GM21723 (cell line): ENCODE data around the gene CEP43.

Experiments used
- ATAC-seq: cut with Tn5 transposase; IDR thresholded peaks from one replicate; pipeline ENCODE4 v1.9.1; 2021; ENCODE audit warnings: mild to moderate bottlenecking, moderate library complexity; ENCODE audit not compliant: unreplicated experiment

Gene CEP43

DNA sequence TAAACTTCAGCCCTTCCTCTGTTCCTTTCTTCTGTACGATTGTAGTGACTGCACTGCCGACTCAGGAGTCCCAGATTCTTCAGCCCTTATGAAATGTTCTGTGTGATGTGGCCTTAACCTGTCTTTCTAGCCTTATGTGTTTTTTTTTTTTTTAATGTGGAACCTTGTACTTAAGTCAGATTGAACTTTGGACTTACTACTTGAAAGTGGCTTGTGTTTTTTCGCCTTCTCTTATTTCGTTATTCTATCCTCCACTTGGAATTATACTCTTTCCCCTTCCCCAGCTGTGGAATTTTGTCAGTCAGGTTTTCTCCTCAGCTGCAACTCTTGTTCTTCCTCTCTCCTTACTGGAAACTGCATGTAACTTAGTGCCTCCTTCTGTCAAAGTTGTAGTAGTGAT is 8.8 kb downstream of the CEP43 start:
- ATAC-seq, result no peak

DNA sequence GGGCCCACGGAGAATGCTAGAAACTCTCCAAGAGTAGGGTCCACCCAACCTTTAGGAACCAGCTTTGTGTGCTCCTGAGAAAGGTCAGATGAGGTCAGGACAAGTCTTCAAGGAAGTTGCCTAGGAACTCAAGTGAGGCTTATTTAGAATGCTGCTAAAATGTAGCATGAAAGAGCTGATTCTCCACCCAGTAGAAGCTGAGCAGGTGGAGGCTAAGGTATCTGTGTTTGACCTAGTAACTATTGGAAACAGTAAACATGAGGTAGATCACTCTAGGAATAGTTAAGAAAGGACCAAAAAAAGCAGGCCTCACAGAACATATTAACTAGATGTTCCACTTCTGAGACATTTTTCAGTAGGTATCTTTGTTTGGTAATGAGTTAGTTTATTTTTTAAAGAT is 13.9 kb downstream of the CEP43 start:
- no peak for ATAC-seq

DNA sequence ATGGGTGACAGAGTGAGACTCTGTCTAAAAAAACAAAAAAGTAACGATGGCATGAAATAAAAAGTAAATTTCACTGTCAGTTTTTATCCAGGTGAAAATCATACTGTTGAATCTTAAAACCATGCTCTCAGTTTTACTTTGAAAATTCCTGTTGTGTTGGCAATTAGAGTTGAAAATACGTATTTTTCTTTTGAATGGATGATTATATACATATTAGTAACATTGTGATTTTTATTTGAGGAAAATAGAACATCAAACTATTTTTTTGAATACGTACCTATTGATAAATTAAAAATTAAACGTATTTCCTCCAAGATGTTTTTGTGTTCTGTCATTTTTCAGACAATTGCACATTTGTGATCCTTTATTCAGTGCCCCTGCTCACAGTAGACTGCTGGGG is 14.7 kb downstream of the CEP43 start:
- ATAC-seq, result no peak

DNA sequence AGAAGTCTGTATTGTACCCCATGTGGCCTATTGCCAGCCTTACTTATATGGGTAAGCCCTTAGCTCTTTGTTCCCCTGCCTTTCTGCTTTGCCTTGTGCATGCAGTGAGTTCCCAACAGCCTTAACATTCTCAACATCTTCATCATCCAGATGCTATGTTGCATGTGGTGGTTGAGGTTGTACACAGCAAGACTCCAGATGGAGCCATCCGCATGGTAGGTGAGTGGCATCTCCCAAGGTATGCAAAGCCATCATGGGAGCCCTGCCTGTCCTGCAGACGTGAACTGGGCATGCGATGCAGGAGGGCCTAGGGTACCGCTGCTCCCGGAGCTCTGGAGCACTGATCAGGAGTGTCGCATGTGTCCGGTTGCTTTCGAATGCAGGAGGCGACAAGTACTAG is 16.1 kb downstream of the CEP43 start:
- ATAC-seq, result no peak

DNA sequence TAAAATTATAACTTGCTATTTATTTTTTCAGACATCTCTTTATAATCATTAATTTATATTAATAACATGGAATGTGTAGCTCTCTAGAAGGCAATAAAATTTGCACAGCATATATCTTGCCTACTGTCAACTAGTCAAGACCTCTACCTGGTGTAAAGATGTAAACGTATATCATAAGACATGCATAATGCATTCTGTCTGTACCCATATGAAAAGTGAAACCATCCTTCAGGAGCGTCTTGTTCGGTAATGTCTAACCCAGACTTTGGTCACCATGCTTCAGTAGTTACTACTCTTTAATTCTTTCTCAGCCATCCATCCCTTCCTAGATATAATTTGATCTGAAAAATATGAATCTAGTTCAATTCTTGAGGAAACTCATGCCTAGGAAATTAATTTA is 21.0 kb downstream of the CEP43 start:
- ATAC-seq, result peak; percentile 87

DNA sequence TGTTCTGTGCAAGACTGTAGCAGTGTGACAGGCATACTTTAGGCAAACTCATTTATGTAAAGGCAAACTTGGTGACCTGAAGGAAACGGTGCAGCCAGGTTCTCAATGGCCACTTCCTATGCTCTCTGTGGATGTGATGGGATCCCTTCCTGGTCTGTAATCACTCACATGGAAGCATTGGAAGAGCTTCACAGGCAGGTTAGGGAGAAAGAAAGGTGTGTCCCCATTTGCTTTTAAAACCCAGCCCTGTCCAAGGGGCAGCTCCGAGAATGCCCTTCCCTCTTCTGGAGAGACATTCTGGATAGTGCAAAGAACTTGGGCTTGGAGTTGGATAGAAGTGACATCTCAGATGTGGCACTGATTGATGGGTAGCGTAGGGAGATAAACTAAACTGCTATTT is 28.1 kb downstream of the CEP43 start:
- no peak for ATAC-seq

DNA sequence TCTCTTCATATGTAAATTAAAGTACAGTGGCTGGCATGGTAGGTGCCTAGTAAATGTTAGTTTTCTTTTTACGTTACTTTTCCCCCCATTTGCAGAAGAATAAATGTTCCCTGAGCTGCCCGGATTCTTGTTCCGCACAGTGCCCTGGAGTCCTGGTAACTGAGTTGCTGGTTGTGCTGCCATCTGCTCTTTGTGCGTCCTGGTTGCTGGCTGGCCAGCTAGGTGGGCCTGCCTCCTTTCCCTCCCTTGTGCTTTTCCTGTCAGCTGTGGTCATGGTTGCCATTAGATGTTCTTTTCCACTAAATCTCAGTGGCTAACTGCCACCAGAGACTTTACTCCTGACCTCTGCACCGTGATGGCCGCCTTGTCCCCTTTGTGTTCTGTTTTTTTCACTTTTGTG is 28.6 kb downstream of the CEP43 start:
- no peak for ATAC-seq

DNA sequence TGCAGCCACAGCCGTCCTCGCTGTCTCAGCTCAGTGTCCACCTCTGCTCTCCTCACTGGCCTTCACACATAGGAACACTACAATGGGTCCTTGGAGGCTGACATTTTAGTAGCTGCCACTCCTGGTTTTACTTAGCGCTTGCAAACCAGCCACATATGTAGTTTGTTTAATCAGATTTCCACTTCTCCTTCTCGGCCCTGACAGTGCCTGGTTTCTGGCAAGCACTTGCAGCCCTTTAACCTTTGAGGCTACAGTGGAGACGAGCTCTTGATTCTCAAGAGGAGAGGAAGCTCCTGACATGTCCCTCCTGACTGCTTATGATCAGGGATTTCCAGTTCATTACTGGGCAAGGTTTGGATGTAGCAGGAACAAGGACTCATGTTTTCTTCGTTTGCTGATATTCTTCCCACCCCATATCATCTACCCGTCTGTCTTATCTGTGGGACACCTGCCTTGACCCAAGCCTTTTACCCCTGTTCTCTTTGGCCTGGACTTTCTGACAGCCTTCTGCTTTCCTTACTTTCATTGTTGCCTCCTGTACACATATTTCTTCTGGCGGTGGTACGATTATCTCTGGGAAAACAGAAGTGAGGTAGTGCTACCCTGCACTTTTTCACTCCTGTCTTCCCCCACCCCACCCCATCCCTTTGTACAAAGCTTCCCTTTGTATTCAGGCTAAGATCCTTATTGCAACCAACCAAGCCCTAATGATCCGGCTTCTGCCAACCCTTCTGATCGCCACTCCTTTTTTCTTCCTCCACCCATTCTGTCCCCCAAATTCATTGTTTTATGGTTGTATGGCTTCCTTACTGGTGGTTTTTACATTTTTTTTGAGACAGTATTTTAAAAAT is 31.2 kb downstream of the CEP43 start:
- ATAC-seq, result no peak

DNA sequence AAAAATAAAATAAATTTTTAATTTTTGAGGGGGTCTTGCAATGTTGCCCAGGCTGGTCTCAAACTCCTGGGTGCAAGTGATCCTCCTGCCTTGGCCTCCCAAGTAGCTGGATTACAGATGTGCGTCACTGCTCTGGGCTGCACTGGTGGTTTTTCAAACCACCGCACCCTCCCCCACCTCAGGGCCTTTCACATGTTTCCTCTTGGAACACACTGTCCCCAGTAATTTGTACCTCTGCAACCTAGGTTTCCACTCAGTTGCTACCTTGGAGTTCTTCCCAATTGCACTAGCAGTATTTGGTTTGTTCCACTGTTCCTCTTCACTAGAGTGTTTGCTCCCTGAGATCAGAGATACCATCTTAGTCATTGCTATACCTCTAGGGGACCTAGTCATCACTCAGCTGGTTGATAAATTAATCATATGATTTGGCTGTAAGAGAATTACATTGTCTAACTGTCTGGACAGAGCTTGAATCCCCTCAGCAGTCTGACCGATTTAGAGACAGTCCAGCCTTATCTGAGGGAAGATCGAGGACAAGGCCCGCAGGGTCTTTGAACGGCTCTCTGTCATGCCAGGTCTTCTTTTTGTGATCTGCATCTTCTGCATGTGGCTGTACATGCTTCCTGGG is 32.0 kb downstream of the CEP43 start:
- no peak for ATAC-seq

DNA sequence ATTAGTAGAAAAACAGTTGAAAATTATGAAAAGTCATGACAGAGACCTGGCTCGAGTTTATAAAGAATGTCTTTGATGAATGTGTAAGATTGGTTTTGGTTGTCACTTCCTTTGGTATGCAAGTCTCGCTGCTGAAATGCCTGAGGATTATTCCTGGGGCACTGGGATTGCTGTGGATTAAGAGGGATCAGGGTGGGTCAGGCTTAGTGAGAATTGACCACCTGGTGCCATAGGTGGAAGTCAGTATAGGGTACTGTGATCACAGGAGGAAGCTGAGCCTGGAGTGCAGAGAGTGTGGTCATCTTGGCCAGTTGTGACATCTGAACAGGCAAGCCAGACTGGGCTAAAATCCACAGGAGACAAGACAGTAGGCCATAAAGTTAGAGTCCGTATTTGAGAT is 34.9 kb downstream of the CEP43 start:
- no peak for ATAC-seq

DNA sequence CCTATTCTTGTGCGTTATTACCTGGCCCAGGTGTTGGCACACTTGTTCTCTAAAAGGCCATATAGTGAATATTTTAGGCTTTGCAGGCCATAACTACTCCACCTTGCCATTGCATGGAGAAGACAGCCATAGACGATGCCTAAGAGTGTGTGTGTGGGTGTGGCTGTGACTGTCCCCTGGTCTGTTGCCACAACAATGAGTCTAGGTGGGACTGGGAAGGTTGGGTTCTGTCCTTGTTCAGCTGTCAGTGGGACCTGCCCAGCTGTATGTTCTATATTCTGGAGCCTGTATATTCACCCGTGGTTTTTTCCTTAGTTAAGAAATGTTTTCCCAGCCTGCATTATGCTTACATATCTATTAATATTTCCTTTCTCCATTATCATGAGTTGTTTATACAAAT is 38.6 kb downstream of the CEP43 start:
- no peak for ATAC-seq

DNA sequence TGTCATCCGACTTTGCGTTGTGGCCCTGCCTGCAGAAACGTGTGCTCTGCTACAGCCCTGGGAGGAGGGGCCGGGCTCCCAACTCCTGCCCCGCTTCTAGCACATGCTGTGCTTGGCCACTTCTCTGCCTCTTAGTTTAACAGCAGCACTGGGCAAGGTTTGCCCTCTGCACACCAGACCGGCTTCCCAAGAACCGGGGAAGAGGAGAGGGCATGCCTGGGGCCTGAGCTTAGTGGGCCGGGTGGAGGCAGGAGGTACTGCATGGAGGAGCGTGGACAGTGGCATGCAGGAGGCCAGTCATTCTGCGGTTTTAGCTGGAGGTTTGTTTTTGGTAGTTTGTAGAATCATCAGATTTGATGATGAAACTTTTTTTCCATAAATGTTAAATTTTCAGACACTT is 45.5 kb downstream of the CEP43 start:
- ATAC-seq, result no peak

DNA sequence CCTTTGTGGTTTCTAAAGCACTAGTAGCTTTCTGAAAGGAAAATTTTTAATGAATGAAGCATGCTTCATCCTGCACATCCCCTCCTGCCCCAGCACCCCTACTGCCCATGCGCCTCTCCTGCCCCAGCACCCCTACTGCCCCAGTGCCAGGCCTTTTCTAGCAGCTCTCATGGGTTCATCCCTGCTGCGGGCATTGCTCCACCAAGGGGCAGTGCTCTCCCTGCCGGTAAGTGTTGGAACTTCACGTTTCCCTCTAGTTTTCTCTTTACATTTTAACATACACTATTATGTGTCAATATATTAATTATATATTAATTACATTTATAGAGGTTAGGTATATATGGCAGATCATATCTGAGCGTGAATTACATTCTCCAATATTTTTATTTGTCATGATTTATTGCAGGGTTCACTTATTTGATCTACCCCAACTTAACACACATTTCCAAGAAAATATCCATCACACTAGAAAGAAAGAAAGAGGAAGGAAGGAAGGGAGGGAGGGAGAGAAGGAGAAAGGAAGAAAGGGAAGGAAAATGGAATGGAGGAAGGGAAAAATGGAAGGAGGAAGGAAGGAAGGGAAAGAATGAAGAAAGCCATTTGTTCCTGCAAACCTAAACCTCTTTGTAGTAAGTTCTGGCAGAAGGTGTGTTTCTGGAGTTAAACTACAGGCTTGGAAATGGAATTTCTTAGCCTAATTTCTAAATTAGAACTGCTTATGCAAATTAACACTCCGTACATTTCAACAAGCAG is 46.8 kb downstream of the CEP43 start:
- ATAC-seq, result no peak

DNA sequence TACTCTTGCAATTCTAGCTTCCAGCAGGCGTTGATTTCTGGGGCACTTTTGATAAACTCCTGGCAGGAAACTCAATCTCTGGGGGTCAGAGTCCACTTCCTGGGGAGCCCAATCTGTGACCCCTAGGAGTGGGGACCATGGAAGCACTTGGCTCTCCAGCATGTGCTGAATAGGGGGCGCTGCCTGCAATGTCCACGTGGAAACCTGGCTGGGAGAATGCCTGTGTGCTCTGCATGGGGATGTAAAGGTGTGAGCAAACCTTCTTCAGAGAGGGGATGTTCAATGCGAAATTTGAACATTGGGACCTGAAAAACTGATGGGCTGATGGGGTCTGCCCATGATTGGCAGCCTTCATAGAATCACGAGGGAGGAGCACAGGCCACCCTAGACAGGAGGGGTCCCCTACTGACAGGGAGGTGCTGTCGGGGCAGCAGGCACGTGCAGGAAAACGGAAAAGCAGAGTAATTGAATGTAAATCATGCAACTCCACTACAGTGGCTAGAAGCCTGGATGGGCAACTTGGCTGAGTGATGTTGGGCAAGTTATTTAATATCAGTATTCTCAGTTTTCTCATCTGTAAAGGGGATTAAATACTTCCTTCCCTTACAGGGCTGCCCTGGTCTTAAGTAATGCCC is 47.8 kb downstream of the CEP43 start:
- ATAC-seq, result peak; percentile 32

DNA sequence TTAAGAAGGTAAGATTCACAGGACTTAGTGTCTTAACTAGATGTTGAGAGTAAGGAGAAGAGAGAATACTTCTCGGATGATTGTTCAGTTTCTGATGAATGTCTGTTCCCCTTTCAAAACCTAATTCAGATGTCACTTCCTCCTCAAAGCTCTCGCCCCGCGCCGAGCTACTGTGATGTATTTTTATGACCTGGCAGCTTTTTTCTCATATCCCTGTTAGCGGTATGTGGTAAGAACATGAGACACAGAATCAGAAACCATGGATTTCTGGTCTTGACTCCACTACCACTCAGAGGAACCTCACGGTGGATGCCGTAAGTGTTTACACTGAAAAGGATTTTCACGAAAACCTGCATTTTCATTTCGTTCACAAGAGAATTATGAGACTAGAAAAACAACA is 48.4 kb downstream of the CEP43 start:
- peak; percentile 84 for ATAC-seq
